Measurements from ENCODE around the gene RSAD2.
"Not testable (repeated sequence)": the region's sequence is repeated elsewhere in the genome, so short reads cannot be mapped to it uniquely, and the experiment has no call there.

The RSAD2 gene

GRCh38 chr2:6929196-6929819, 51.7 kb downstream of the RSAD2 start:
- no peak for DNase-seq

DNA sequence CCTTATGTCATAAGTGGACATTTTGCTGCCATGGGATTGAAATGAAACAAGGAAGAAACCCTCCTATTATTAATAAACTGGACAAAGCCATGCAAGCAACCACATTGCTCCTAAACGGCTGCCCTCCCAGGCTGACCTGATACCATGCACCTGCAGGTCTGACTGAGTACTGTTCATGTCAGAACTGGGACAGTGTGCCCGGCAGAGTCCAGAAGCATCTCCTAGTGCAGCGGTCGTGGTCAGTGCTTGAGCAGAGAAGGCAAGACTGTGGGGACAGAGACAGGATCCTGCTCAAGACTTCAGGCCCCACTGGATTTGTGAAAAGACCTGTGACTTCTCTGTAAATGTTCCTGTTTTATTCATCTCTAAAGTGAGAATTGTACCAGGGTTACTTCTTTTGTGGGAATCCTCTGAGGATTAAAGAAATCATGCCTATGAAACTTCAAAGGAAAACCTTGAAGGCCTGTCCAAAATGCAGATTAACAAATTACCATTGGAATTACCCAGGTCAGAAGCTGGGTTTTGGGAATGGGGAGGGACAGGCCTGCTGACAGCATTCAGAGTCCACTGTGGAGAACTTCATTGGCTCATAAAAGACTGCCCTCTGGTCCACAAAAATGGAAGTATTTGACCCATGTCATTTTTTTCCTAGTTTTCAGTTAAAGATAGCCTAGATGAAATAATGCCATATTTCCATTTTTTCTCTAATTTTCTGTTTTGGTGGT, 53.5 kb downstream of the RSAD2 start:
- DNase-seq, result no peak

GRCh38 chr2:6931753-6932152, 54.2 kb downstream of the RSAD2 start:
- DNase-seq, result no peak

DNA sequence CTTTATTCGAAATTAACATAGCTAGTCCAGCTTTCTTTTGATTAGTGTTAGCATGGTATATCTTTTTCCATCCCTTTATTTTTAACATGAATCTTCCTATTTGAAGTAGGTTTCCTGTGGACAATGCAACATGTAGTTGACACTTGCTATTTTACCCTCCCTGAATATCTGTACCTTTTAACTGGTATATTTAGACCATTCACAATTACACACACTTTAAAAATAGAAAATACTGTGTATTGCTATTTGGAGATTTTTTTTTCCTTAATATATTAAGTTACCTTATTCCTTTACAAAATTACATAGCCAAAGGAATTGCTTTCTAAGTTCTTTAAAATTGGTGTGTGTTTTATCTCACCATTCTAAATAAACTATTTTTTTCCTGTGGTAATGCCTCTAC, 54.6 kb downstream of the RSAD2 start:
- no peak for DNase-seq

GRCh38 chr2:6932828-6933227, 55.3 kb downstream of the RSAD2 start:
- no peak for DNase-seq

GRCh38 chr2:6933911-6934310, 56.3 kb downstream of the RSAD2 start:
- no peak for DNase-seq

GRCh38 chr2:6934345-6934744, 56.8 kb downstream of the RSAD2 start:
- no peak for DNase-seq

- DNase-seq, result no peak
Measured at GRCh38 chr2:6934758-6935651, 57.4 kb downstream of the RSAD2 start.

DNA sequence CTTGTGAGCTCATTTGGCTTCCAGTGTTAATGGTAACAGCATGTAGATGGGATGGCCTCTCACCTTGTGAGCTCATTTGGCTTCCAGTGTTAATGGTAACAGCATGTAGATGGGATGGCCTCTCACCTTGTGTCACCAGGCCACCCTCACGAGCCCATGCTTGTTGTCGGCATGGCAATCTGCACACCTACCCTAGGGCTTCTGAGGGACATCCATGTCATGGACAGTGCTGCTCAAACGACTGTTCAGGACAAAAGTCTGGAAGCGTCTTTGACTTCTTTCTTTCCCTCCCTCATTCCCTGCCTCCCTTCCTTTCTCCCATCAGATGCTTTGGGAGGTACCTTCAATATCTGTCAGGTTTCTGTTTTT, 58.1 kb downstream of the RSAD2 start:
- not testable (repeated sequence) for DNase-seq

DNA sequence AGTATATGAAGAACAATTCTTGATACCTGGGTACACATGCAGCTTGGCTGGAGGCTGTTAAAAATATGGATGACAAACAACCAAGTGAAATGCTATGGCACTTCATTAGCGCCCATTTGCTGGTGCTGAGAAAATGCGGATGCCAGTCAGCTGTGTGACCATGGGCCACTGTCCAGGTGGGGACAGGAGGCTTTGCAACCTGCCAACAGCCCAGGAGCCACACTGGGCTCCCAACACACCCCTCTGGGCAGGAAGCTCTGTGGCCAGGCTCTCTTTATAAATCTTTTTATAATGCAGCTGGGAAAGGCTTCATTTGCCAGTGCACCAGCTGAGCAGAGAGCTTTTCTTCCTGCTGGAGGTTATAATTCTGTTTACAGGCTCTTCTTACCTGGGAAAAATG, 59.6 kb downstream of the RSAD2 start:
- DNase-seq, result no peak

- no peak for DNase-seq
Measured at GRCh38 chr2:6937582-6937981, 60.0 kb downstream of the RSAD2 start.

- DNase-seq, result no peak
Measured at GRCh38 chr2:6939071-6939470, 61.5 kb downstream of the RSAD2 start.

- DNase-seq, result no peak
Measured at GRCh38 chr2:6940820-6941219, 63.2 kb downstream of the RSAD2 start.

- no peak for DNase-seq
Measured at GRCh38 chr2:6941299-6942046, 63.9 kb downstream of the RSAD2 start.

GRCh38 chr2:6942848-6943247, 65.3 kb downstream of the RSAD2 start:
- DNase-seq, result no peak

DNA sequence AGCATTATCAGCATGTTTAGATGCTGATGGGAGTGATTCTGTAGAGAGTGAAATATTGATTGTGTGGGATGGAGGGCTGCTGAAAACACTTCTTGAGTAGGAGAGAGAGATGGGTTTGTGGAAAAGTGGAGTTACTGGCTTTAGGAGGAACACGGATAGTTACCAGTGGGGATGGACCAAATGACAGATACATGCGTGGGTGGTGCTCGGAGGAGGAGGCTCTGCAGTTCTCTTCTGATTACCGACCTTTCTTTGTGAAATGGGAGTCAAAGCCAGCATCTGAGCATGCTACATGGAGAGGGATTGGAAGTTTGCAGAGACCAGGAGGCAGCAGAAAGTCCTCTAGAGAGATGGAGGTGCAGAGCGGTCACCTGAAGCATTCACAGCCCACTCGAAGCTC, 65.9 kb downstream of the RSAD2 start:
- DNase-seq, result no peak

- DNase-seq, result no peak
Measured at GRCh38 chr2:6943971-6944370, 66.4 kb downstream of the RSAD2 start.

DNA sequence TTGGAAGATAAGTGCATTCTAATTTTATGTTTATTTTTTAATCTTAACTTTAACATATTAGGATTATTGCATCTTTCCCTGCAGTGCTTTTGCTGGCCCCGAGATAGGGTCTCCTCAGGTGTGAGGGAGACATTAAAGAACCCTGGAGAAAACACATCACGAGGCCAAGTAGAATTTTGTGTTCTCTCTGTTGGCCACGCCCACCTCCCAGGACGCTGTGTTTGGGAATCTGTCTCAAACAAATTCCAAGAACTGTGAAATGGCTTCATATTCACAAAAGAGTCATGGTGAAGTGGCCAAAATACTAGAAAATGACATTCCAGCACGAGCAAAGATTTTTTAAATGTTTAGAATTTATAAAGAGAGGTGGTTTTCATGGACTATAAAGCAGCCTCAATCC, 67.0 kb downstream of the RSAD2 start:
- no peak for DNase-seq

DNA sequence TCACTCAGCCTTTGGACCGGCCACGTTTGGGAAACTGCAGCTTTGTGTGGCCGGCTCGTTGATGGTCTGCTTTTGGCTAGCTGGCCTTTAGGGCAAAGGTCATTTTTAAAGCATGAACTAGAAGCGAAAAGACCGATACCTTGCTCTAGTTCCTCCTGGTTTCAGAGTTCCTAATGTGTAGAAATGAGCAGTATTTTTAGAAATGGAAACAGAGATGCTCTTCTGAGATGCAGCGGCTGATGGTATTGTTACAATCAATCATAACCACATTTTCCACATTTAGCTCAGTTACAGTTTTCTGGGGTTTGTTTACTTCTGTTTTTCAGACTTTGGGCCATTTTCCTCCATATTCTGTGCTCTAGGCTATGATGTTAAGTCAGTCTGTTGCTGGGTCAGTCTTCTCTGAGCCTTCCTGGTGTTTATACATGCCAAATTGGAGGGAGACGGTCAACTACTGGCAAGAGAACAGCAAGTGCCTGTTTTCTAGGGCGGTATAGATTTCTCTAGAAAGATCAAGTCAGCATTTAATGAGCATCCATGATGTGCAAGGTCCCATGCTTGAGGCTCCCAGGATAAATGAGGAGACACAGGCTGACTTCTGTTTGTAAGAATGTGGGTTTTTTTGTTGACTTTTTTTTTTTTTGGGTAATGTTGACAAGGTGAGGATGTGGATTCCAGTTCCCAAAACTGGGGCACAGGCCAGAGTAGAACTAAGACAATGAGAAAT, 67.7 kb downstream of the RSAD2 start:
- no peak for DNase-seq

DNA sequence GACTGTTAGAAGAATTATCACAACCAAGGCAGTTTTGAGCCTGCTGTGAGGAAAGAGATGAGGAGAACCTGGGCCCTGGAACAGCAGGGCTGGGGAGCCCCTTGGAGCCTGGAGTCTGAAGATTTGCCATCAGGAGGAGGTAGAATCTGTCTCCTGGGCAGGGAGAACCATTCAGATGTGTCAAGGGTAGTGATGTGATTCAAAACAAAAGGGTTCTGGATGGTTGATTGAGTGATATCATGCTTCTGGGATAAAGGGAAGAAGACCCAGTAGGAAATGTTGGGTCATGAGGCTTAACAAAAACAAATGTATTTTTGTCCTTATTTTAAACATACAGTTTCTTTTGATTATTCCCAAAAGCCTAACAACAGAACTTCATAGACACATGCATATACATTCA, 68.2 kb downstream of the RSAD2 start:
- DNase-seq, result no peak

DNA sequence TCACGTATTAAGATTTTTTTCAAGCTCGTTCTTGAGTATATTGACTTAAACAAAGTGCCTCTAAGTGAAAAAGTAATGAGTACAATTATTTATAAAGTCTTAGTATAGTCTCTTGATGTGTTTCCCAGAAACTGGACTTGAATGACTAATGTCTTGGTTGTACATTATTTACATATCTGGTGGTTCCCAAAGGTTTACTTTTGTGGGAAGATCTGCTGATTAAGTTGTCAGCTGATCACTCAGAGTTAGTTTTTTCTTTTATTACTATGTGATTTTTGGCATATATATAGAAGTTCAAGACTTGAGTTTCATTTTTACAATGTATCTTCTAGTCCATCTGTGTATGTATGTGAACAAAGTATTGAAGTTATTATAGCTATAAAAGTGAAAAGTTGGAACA, 69.1 kb downstream of the RSAD2 start:
- DNase-seq, result no peak

All from CD4-positive, alpha-beta T cell treated with Interleukin-15 for 1 hour (primary cell).